ENCODE data around the gene NNMT.

The NNMT gene

DNA sequence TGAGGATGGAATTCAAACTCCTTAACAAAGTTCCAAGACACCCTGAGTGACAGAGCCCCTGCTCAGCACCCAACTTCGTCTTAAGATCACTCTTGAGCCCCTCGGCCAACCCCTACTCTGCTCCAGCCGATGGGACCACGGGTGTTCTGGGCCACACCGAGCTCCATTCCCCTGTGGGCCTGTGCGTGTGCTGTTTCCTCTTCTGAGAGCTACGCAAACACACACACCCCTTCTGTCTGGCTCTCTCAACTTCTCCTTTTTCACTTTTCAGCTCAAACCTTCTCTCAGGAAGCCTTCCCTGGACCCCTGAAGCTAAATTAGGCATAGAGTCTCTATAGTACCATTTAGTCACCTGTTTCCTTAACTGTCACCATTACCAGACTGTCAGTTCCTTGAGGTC lies 37.5 kb upstream of the NNMT start:
- no peaks in the 10 kb centered on the region for H3K4me1 ChIP-seq
- peaks cover 10% of the 10 kb centered on the region for H3K27me3 ChIP-seq (ENCODE audit: low read depth)
- in situ Hi-C loops (cut with MboI; ENCODE audit: low sequenced_read_pairs): no loop called here
- H3K4me3 ChIP-seq: no peak overlapping the region
- no peaks in the 10 kb centered on the region for H3K9me3 ChIP-seq
- DNase-seq (ENCODE audit: low spot score in 2 of 2): no peak
- H3K36me3 ChIP-seq (replicated peaks): no peaks in the 10 kb centered on the region

DNA sequence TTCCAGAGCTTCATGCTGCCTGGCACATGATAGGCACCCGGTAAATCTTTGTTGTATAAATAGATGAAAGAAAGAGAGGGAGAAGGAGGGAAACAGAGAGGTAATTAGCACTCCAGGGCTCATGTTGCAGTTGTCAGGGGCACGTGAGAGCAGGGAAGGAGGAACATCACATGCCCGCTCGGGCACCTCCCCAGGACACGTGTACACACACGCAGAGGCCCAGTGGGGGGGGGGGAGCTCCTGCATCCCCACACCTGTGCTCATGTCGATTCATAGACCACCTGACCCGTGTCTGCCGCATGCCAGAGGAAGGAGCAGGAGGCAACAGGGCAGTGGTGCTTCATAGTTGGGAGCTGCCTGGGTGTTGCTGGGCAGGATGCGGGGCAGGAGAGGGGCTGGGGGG lies 37.1 kb upstream of the NNMT start:
- H3K4me3 ChIP-seq: no peak overlapping the region
- H3K27me3 ChIP-seq (ENCODE audit: low read depth): peaks cover 10% of the 10 kb centered on the region
- no peaks in the 10 kb centered on the region for H3K9me3 ChIP-seq
- in situ Hi-C loops (cut with MboI; ENCODE audit: low sequenced_read_pairs): no loop called here
- no peak for DNase-seq (ENCODE audit: low spot score in 2 of 2)
- no peaks in the 10 kb centered on the region for H3K36me3 ChIP-seq (replicated peaks)
- H3K4me1 ChIP-seq: no peaks in the 10 kb centered on the region

DNA sequence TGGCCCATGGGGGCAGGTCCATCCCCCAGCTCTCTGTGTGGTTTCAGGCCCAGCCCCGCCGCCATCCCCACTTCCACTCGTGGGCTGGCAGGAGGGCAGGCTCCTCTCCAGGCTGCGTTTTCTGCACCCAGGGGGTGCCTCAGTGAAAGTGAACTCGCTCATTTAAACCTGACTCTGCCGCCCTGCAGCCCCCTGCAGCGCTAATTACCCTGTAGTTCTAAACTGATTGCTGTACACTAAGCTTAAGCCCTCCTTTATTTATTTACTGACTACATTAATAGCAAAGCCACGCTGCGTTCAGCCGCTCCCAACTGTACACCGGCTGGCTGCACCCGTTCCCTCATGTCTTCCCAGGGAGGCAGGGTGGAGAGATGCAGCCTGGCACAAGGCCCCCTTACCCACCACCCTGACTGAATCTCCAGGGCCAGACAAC lies 36.6 kb upstream of the NNMT start:
- Histone ChIP-seq H3K4me3 (no peak overlapping the region), H3K36me3 (replicated peaks) (no peaks in the 10 kb centered on the region), H3K27me3 (ENCODE audit: low read depth) (peaks cover 10% of the 10 kb centered on the region), H3K9me3 (no peaks in the 10 kb centered on the region), H3K4me1 (no peaks in the 10 kb centered on the region)
- in situ Hi-C loops (cut with MboI; ENCODE audit: low sequenced_read_pairs): no loop called here
- no peak for DNase-seq (ENCODE audit: low spot score in 2 of 2)

DNA sequence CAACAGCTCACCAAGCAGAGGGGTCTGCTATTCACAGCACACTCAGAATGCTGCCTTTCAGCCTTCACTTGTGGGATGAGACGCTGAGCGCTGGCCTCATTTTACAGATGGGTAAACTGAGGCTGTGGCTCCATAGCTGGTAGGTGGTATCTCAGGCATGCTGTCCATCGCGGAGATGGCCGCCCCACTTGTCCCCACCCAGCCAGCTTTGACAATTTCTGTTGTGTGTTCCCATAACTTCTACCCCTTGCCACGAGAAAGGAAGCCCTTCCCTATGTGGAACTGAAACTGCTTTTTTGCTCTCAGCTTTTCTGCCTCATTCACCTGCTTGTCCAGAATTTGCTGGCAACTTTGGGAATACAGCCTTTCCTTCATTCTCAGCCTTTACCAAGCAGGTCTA lies 36.1 kb upstream of the NNMT start:
- Histone ChIP-seq H3K9me3 (no peaks in the 10 kb centered on the region), H3K27me3 (ENCODE audit: low read depth) (peaks cover 10% of the 10 kb centered on the region), H3K4me1 (no peaks in the 10 kb centered on the region), H3K4me3 (no peak overlapping the region), H3K36me3 (replicated peaks) (no peaks in the 10 kb centered on the region)
- DNase-seq (ENCODE audit: low spot score in 2 of 2): no peak
- in situ Hi-C loops (cut with MboI; ENCODE audit: low sequenced_read_pairs): loop anchor here (5.0 kb wide), 2 partner anchors 268 to 363 kb away; no protein-coding TSS in a partner anchor

DNA sequence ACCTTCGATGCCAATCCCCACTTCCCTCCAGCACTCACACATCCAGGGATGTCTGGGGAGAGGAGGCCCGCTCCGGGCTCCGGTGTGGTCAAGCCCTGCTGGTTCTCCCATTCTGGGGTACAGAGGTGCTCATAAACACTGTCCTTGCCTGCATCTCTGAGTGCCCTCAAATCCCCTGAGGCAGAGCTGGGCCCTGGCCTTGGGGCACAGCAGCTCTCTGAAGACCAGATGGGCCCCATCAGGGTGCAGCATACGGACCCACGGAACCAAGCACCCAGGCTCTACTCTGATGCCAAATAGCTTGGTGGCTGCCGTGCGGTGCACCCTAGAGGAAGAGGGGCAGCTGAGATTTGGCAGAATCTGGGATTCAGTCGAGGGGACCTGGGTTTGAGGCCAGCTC lies 35.7 kb upstream of the NNMT start:
- no peak overlapping the region for H3K4me3 ChIP-seq
- no peaks in the 10 kb centered on the region for H3K4me1 ChIP-seq
- in situ Hi-C loops (cut with MboI; ENCODE audit: low sequenced_read_pairs): loop anchor here (5.0 kb wide), 2 partner anchors 268 to 363 kb away; no protein-coding TSS in a partner anchor
- peaks cover 10% of the 10 kb centered on the region for H3K27me3 ChIP-seq (ENCODE audit: low read depth)
- no peak for DNase-seq (ENCODE audit: low spot score in 2 of 2)
- no peaks in the 10 kb centered on the region for H3K9me3 ChIP-seq
- no peaks in the 10 kb centered on the region for H3K36me3 ChIP-seq (replicated peaks)

DNA sequence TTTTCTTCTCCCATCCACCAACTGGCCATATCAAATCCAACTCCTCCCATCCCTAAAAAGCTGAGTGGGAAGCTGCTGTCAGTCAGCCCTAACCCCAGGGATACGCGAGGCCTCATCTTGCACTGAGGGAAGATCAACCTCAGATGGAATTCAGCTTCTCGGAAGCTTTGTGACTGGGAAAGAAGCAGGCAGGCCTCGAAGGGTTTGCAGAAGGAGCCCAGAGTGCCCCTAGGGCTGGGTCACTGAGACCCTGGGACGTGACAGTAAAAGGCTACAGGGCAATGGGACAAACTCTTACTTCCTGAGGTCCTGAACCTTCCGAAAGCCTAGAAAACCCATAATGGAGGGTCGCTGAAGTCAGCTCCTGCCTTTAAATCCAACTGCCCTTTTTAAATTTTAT lies 34.4 kb upstream of the NNMT start:
- in situ Hi-C loops (cut with MboI; ENCODE audit: low sequenced_read_pairs): loop anchor here (5.0 kb wide), 2 partner anchors 269 to 364 kb away; no protein-coding TSS in a partner anchor

DNA sequence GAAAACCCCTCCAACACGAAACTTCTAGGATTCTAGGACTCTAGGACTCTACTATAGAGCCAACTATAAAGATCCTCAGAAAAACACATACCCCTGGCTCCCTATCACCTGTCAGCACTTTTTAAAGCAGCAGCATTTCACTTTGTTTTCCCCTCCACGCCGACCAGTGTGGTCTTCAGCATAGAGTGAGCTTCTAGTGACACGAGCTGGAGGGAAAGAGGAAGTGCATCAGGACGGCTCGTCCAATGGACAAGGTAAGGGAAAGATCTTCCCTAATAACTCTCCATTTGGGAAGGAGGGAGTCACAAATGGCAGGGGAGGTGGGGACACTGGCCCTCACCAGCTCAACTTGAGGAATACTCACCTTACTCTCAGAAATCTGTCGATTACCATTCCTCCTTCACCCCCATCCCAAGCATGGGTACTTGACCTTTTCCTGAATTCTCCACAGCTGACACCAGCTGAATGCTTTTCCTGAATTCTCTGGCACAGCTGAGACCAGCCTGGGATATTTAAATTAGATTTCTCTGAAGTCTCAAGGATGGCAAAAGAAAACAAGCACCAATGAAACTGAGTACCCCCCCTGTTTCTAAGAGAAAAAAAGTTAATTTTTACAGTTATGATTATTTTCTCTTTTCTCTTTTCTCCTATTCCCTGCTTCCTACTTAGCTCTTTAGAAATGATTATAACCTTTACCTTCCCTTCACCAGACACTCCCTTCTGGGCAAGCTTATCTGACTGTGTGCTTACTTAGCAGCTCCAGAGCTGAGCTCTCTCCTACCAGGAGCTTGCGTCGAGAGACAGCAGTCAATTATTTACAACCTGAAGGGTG lies 33.3 kb upstream of the NNMT start:
- DNase-seq (ENCODE audit: low spot score in 2 of 2): peak; percentile 49 to 67
- H3K4me3 ChIP-seq: no peak overlapping the region
- in situ Hi-C loops (cut with MboI; ENCODE audit: low sequenced_read_pairs): loop anchor here (5.0 kb wide), 2 partner anchors 271 to 366 kb away; no protein-coding TSS in a partner anchor
- H3K4me1 ChIP-seq: no peaks in the 10 kb centered on the region
- H3K9me3 ChIP-seq: no peaks in the 10 kb centered on the region
- H3K27me3 ChIP-seq (ENCODE audit: low read depth): peaks cover 10% of the 10 kb centered on the region
- H3K36me3 ChIP-seq (replicated peaks): no peaks in the 10 kb centered on the region

More for the DNA sequence above, 34.4 kb upstream of the NNMT start:
- DNase-seq (ENCODE audit: low spot score in 2 of 2): no peak
- H3K9me3 ChIP-seq: no peaks in the 10 kb centered on the region
- no peaks in the 10 kb centered on the region for H3K36me3 ChIP-seq (replicated peaks)
- no peaks in the 10 kb centered on the region for H3K4me1 ChIP-seq
- no peak overlapping the region for H3K4me3 ChIP-seq
- peaks cover 10% of the 10 kb centered on the region for H3K27me3 ChIP-seq (ENCODE audit: low read depth)

DNA sequence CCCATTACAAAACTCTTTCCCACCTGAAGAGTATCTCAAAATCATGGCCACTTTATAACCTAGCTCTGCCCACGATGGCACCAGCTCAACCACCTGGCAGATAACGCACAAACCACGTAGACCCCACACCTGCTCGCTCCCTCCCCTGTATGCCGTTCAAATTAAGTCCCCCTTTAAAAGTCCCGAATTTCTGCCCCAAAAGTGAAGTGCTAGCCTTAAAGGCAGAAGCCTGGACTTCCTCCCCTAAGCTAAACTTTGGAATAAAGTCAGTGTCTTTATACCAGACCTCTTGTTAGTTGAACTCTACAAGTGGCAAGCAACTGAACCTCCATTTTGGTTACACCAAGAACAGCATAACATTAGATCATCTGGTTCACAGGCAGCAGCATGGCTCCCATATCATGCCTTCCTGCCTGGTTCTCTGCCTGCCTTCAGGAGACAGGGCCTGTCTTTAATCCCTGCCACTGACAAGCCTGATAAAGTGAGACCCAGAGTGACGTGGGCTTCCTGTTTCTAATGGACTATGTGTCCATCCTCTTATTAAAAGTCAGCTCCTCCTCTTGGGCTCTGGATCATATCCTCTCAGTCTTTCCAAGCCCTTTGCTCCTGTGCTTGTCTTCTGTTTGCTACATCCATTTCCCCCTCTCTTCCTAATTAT lies 32.6 kb upstream of the NNMT start:
- H3K4me1 ChIP-seq: no peaks in the 10 kb centered on the region
- no peak for DNase-seq (ENCODE audit: low spot score in 2 of 2)
- no peak overlapping the region for H3K4me3 ChIP-seq
- no peaks in the 10 kb centered on the region for H3K36me3 ChIP-seq (replicated peaks)
- H3K27me3 ChIP-seq (ENCODE audit: low read depth): peaks cover 10% of the 10 kb centered on the region
- in situ Hi-C loops (cut with MboI; ENCODE audit: low sequenced_read_pairs): loop anchor here (5.0 kb wide), 2 partner anchors 271 to 366 kb away; no protein-coding TSS in a partner anchor
- no peaks in the 10 kb centered on the region for H3K9me3 ChIP-seq

DNA sequence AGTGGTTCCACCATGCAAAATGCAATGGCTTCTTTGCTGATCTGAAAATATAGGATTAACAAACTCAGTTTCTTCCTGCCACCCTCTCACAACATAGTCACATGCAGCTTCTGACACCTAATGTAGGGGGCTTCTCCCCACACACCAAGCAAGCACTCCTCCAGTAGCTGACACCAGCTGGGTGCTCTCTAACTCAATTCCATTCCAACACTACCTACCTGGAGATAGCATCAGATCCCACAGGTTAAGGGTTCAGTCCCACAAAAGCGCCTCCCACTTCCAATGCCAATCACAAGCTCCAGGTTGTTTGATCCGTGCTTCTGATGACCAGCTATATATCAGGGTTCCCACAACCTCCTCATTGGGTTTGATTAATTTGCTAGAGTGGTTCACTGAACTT lies 31.8 kb upstream of the NNMT start:
- Histone ChIP-seq H3K36me3 (replicated peaks) (no peaks in the 10 kb centered on the region), H3K27me3 (ENCODE audit: low read depth) (peaks cover 12% of the 10 kb centered on the region), H3K9me3 (no peaks in the 10 kb centered on the region), H3K4me3 (no peak overlapping the region), H3K4me1 (no peaks in the 10 kb centered on the region)
- no peak for DNase-seq (ENCODE audit: low spot score in 2 of 2)
- in situ Hi-C loops (cut with MboI; ENCODE audit: low sequenced_read_pairs): loop anchor here (5.0 kb wide), 2 partner anchors 272 to 367 kb away; no protein-coding TSS in a partner anchor

DNA sequence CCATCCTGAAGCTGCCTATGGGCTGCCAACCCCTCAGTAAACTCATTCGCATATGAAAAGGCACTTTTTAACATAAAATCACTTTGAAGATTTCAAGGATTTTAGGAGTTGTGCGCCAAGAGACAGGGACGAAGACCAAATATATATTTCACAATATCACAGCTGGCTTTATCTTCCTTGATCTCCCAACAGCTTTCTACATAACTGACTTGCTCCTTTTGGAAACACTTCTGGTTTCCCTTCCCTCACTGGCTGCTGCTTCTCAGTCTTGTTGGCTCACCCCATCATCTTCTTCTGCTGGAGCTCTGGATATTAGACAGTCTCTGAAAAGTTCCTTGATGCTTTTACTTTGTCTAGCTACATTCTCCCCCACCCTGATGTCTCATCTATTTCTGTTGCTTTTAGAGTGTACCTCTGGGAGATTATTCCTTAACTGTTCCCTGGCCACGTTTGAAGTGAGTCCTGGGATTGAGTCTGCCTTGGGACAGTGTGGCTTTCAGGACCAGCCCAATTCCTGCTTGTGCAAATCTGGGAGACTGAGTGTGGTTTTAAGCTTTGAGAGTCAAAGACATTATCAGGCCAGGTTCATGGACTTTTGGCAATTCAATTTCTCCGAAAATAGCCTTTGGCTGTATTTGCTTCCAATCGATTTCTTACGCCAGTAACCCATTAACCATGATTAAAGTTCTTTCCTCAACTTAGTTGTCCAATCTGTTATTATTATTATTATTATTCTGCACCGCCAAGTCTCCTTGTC lies 30.9 kb upstream of the NNMT start:
- H3K4me1 ChIP-seq: no peaks in the 10 kb centered on the region
- in situ Hi-C loops (cut with MboI; ENCODE audit: low sequenced_read_pairs): no loop called here
- no peak for DNase-seq (ENCODE audit: low spot score in 2 of 2)
- H3K36me3 ChIP-seq (replicated peaks): no peaks in the 10 kb centered on the region
- H3K27me3 ChIP-seq (ENCODE audit: low read depth): peaks cover 12% of the 10 kb centered on the region
- H3K9me3 ChIP-seq: no peaks in the 10 kb centered on the region
- H3K4me3 ChIP-seq: no peak overlapping the region

DNA sequence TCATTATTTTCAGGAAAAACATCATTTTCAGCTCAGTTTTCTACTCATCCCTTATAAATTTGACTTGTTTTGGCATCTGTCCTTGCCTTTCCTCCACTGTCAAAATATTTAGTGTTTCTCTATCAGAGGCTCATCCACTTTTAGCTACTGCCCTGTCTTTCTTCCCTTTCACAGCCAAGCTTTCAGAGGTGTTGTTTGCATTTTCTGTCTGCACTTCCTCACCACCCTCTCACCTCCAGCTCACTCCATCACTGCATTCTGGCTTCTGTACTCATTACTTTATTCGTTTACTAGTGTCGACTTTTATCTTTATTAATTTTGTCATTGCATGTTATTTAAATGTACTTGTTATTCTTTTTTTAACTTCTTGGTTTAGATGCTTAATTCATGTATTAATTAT lies 26.7 kb upstream of the NNMT start:
- Histone ChIP-seq H3K4me1 (no peaks in the 10 kb centered on the region), H3K27me3 (ENCODE audit: low read depth) (peaks cover 15% of the 10 kb centered on the region; the same call in 1 of the 2 replicates), H3K4me3 (no peak overlapping the region), H3K36me3 (replicated peaks) (no peaks in the 10 kb centered on the region), H3K9me3 (no peaks in the 10 kb centered on the region)
- DNase-seq (ENCODE audit: low spot score in 2 of 2): no peak
- in situ Hi-C loops (cut with MboI; ENCODE audit: low sequenced_read_pairs): no loop called here

DNA sequence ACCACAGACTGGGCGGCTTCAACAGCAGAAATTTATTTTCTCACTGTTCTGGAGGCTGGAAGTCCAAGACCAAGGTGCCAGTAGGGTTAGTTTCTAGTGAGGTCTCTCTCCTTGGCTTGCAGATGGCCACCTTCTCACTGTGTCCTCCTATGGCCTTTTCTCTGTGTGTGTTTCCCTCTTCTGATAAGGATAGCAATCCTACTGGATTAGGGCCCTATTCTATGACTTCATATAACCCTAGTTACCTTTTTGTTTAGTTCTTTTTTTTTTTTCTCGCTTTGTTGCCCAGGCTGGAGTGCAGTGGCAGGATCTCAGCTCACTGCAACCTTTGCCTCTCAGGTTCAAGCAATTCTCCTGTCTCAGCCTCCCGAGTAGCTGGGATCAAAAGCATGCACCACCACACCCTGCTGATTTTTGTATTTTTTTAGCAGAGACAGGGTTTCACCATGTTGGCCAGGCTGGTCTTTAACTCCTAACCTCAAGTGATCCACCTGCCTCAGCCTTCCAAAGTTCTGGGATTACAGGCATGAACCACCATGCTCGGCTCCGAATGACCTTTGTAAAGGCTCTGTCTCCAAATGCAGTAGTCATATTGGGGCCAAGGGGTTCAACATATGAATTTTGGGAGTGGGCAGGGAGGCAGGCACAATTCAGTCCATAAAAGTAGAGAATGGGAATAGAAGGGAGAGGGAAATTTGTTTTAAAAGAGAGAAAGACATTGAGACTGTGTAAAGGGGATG lies 25.5 kb upstream of the NNMT start:
- in situ Hi-C loops (cut with MboI; ENCODE audit: low sequenced_read_pairs): no loop called here
- H3K4me1 ChIP-seq: no peaks in the 10 kb centered on the region

DNA sequence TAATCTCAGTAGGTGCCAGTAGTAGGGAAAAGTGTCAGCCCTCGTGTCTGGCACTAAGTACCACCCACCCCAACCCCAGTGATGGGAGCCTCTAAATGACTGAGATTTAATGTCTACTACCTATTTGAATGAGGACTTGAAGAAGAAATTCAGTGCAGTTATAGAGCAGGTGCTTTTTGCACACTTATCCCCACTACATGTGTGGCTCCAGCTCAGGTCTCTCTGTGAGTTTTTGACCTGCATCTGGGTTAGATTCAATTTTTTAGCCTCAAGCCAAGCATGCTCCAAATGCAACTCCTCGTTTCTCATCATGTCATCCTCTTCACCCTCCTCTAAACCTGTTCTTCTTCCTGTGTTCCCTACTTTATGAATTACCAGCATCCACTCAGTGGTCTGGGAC lies 24.9 kb upstream of the NNMT start:
- in situ Hi-C loops (cut with MboI; ENCODE audit: low sequenced_read_pairs): no loop called here
- H3K27me3 ChIP-seq (ENCODE audit: low read depth): peaks cover 15% of the 10 kb centered on the region; the same call in 1 of the 2 replicates

More for the DNA sequence above, 25.5 kb upstream of the NNMT start:
- no peak overlapping the region for H3K4me3 ChIP-seq
- H3K9me3 ChIP-seq: no peaks in the 10 kb centered on the region
- no peak for DNase-seq (ENCODE audit: low spot score in 2 of 2)
- H3K36me3 ChIP-seq (replicated peaks): no peaks in the 10 kb centered on the region
- H3K27me3 ChIP-seq (ENCODE audit: low read depth): peaks cover 15% of the 10 kb centered on the region; the same call in 1 of the 2 replicates

More for the DNA sequence above, 24.9 kb upstream of the NNMT start:
- H3K4me3 ChIP-seq: no peak overlapping the region
- no peak for DNase-seq (ENCODE audit: low spot score in 2 of 2)
- H3K9me3 ChIP-seq: no peaks in the 10 kb centered on the region
- H3K4me1 ChIP-seq: no peaks in the 10 kb centered on the region
- H3K36me3 ChIP-seq (replicated peaks): no peaks in the 10 kb centered on the region
